Fibroblast of villous mesenchyme (primary cell): ENCODE data around the gene CLDND2. TPM values are rescaled to one million over a fixed set of nuclear protein-coding genes. Genes with fewer than 3 reads are reported as not detected.

Experiments used
- DNase-seq: peaks from one replicate; pipeline ENCODE4 v3.0.0-alpha.2; 2010; ENCODE audit warnings: low read depth
- H3K4me3 ChIP-seq: 2 replicates; pipeline ENCODE4 v1.5.1; 2011; ENCODE audit warnings: low read depth, mild to moderate bottlenecking, low read length
- CTCF ChIP-seq: IDR thresholded peaks from 2 replicates; pipeline ENCODE4 v1.5.1; 2012; ENCODE audit warnings: low read depth, mild to moderate bottlenecking, low read length; ENCODE audit not compliant: insufficient read depth
- total RNA-seq: library from RNA; depleted of rRNA; stranded (reverse); fragments of >200 nt; gene quantifications from 2 replicates; pipeline ENCODE4 v1.2.3, GENCODE V29; 2012

Gene CLDND2
- total RNA-seq, 1 donor = not detected

DNA sequence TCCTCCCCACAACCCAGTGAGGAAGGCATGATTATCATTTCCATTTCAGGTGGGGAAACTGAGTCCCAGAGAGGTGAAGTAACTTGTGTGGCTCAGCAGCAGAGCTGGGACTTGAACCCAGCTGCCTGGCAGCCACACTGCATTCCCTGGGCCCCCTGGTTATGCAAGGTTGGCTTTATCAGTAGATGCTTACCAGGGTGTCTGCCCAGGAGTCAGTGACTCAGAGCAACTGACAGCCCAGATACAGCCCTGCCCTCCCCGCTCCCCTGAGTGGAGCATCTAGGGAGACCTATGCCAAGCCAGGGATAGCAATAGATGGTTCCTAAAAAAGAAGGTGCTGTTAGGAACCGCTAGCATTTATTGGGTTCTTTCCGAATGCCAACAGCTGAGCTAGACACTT lies 51.4 kb downstream of the CLDND2 start:
- no peak for TF ChIP-seq CTCF
- H3K4me3 ChIP-seq = no peak overlapping the region
- DNase-seq = no peak

Other genes with a start within 250 kb of the CLDND2 start
- under 0.01 TPM in 1 of 2 replicates, not detected in the other for gene SIGLEC9, start 244.1 kb downstream of the CLDND2 start, total RNA-seq
- not detected in 2 replicates for gene SIGLEC7, start 226.7 kb downstream of the CLDND2 start, total RNA-seq
- not detected in 2 replicates for gene CD33, start 143.9 kb downstream of the CLDND2 start, total RNA-seq
- gene SIGLECL1, start 117.9 kb downstream of the CLDND2 start, total RNA-seq = not detected in 2 replicates
- not detected in 2 replicates for gene IGLON5, start 57.4 kb downstream of the CLDND2 start, total RNA-seq
- 0.43 and 0.64 TPM in 2 replicates for gene VSIG10L, start 26.9 kb downstream of the CLDND2 start, total RNA-seq
- gene ETFB, start 2.6 kb downstream of the CLDND2 start, total RNA-seq = 72.2 and 76.4 TPM in 2 replicates
- gene NKG7, start 3.7 kb upstream of the CLDND2 start, total RNA-seq = not detected in 2 replicates
- gene LIM2, start 19.0 kb upstream of the CLDND2 start, total RNA-seq = not detected in 2 replicates
- not detected in 2 replicates for gene C19orf84, start 21.6 kb upstream of the CLDND2 start, total RNA-seq
- not detected in 2 replicates for gene SIGLEC10, start 48.6 kb upstream of the CLDND2 start, total RNA-seq
- gene SIGLEC8, start 89.5 kb upstream of the CLDND2 start, total RNA-seq = not detected in 2 replicates
- gene CEACAM18, start 109.5 kb upstream of the CLDND2 start, total RNA-seq = not detected in 2 replicates
- not detected in 2 replicates for gene SIGLEC12, start 132.8 kb upstream of the CLDND2 start, total RNA-seq
- under 0.01 TPM in 1 of 2 replicates, not detected in the other for gene SIGLEC6, start 162.7 kb upstream of the CLDND2 start, total RNA-seq
- 5.5 and 9.9 TPM in 2 replicates for gene ZNF175, start 202.3 kb upstream of the CLDND2 start, total RNA-seq